Stimulated activated memory B cell treated with anti-CD40 and anti-IgM and Interleukin-4, amounts not matched to agents 10 μg/mL and 1 μg/mL and 100 μg/mL, for 72 hours (primary cell): ENCODE results near the gene ENPP3.

Experiments
- ATAC-seq: fragments of 150-1000 bp; cut with Tn5 transposase; 2 replicates; pipeline ENCODE4 v1.10.0; 2021
- H3K27ac Mint-ChIP-seq: one replicate; pipeline ENCODE4 v1.8.0; 2022; ENCODE audit warnings: mild to moderate bottlenecking, mixed read lengths
- H3K27me3 Mint-ChIP-seq: one replicate; pipeline ENCODE4 v1.8.0; 2022; ENCODE audit warnings: mixed read lengths
- H3K36me3 Mint-ChIP-seq: one replicate; pipeline ENCODE4 v1.8.0; 2022; ENCODE audit warnings: mixed read lengths
- H3K4me1 Mint-ChIP-seq: one replicate; pipeline ENCODE4 v1.8.0; 2022; ENCODE audit warnings: mixed read lengths
- H3K4me3 Mint-ChIP-seq: one replicate; pipeline ENCODE4 v1.8.0; 2022; ENCODE audit warnings: mild to moderate bottlenecking, moderate library complexity, mixed read lengths
- H3K9me3 Mint-ChIP-seq: one replicate; pipeline ENCODE4 v1.8.0; 2022; ENCODE audit warnings: mixed read lengths

The ENPP3 gene

GRCh38 chr6:131754715-131755567, 117.8 kb downstream of the ENPP3 start:
- no peaks in the 10 kb centered on the region for H3K36me3 Mint-ChIP-seq
- no peak for ATAC-seq
- no peaks in the 10 kb centered on the region for H3K27me3 Mint-ChIP-seq
- no peak overlapping the region for H3K27ac Mint-ChIP-seq
- no peaks in the 10 kb centered on the region for H3K9me3 Mint-ChIP-seq
- no peaks in the 10 kb centered on the region for H3K4me1 Mint-ChIP-seq
- no peak overlapping the region for H3K4me3 Mint-ChIP-seq

GRCh38 chr6:131755597-131755996, 118.5 kb downstream of the ENPP3 start:
- no peak overlapping the region for H3K27ac Mint-ChIP-seq
- no peaks in the 10 kb centered on the region for H3K4me1 Mint-ChIP-seq
- no peak for ATAC-seq
- no peaks in the 10 kb centered on the region for H3K27me3 Mint-ChIP-seq
- H3K9me3 Mint-ChIP-seq: no peaks in the 10 kb centered on the region
- no peak overlapping the region for H3K4me3 Mint-ChIP-seq
- H3K36me3 Mint-ChIP-seq: no peaks in the 10 kb centered on the region

- ATAC-seq: no peak
- no peak overlapping the region for H3K4me3 Mint-ChIP-seq
- H3K27ac Mint-ChIP-seq: no peak overlapping the region
- no peaks in the 10 kb centered on the region for H3K27me3 Mint-ChIP-seq
- no peaks in the 10 kb centered on the region for H3K9me3 Mint-ChIP-seq
- no peaks in the 10 kb centered on the region for H3K4me1 Mint-ChIP-seq
- H3K36me3 Mint-ChIP-seq: no peaks in the 10 kb centered on the region
These were observed 118.9 kb downstream of the ENPP3 start for GRCh38 chr6:131756039-131756438.

GRCh38 chr6:131758920-131759319, 121.8 kb downstream of the ENPP3 start:
- H3K27ac Mint-ChIP-seq: no peak overlapping the region

GRCh38 chr6:131761060-131761761, 124.1 kb downstream of the ENPP3 start:
- no peak for ATAC-seq
- Mint-ChIP-seq H3K9me3 (no peaks in the 10 kb centered on the region), H3K4me1 (no peaks in the 10 kb centered on the region), H3K4me3 (no peak overlapping the region), H3K36me3 (no peaks in the 10 kb centered on the region), H3K27ac (peak overlapping the region; percentile 39), H3K27me3 (peaks cover 10% of the 10 kb centered on the region)

More at GRCh38 chr6:131758920-131759319, 121.8 kb downstream of the ENPP3 start:
- H3K4me3 Mint-ChIP-seq: no peak overlapping the region
- H3K4me1 Mint-ChIP-seq: no peaks in the 10 kb centered on the region
- H3K27me3 Mint-ChIP-seq: no peaks in the 10 kb centered on the region
- ATAC-seq: no peak
- no peaks in the 10 kb centered on the region for H3K36me3 Mint-ChIP-seq
- H3K9me3 Mint-ChIP-seq: no peaks in the 10 kb centered on the region

GRCh38 chr6:131761762-131762067, 124.6 kb downstream of the ENPP3 start:
- ATAC-seq: no peak
- Mint-ChIP-seq H3K4me3 (no peak overlapping the region), H3K27me3 (peaks cover 10% of the 10 kb centered on the region), H3K36me3 (no peaks in the 10 kb centered on the region), H3K4me1 (no peaks in the 10 kb centered on the region), H3K27ac (peak overlapping the region; percentile 39), H3K9me3 (no peaks in the 10 kb centered on the region)

- no peak overlapping the region for H3K27ac Mint-ChIP-seq
These were observed 125.9 kb downstream of the ENPP3 start for GRCh38 chr6:131762984-131763383.

GRCh38 chr6:131763749-131764148, 126.6 kb downstream of the ENPP3 start:
- Mint-ChIP-seq H3K27ac (no peak overlapping the region), H3K36me3 (peaks cover 4% of the 10 kb centered on the region), H3K4me3 (no peak overlapping the region), H3K9me3 (no peaks in the 10 kb centered on the region), H3K27me3 (peaks cover 22% of the 10 kb centered on the region), H3K4me1 (no peaks in the 10 kb centered on the region)
- ATAC-seq: no peak

More at GRCh38 chr6:131762984-131763383, 125.9 kb downstream of the ENPP3 start:
- no peak for ATAC-seq
- peaks cover 14% of the 10 kb centered on the region for H3K27me3 Mint-ChIP-seq
- H3K9me3 Mint-ChIP-seq: no peaks in the 10 kb centered on the region
- H3K4me3 Mint-ChIP-seq: no peak overlapping the region
- no peaks in the 10 kb centered on the region for H3K4me1 Mint-ChIP-seq
- no peaks in the 10 kb centered on the region for H3K36me3 Mint-ChIP-seq

GRCh38 chr6:131764350-131764749, 127.2 kb downstream of the ENPP3 start:
- H3K27me3 Mint-ChIP-seq: peaks cover 24% of the 10 kb centered on the region
- ATAC-seq: no peak
- no peaks in the 10 kb centered on the region for H3K9me3 Mint-ChIP-seq
- no peak overlapping the region for H3K4me3 Mint-ChIP-seq
- no peak overlapping the region for H3K27ac Mint-ChIP-seq
- peaks cover 5% of the 10 kb centered on the region for H3K36me3 Mint-ChIP-seq
- H3K4me1 Mint-ChIP-seq: no peaks in the 10 kb centered on the region

- Mint-ChIP-seq H3K36me3 (peaks cover 5% of the 10 kb centered on the region), H3K27me3 (peaks cover 24% of the 10 kb centered on the region), H3K27ac (no peak overlapping the region), H3K4me3 (no peak overlapping the region), H3K4me1 (no peaks in the 10 kb centered on the region), H3K9me3 (no peaks in the 10 kb centered on the region)
- ATAC-seq: no peak
These were observed 128.1 kb downstream of the ENPP3 start for GRCh38 chr6:131765081-131765803.

GRCh38 chr6:131765804-131766135, 128.7 kb downstream of the ENPP3 start:
- peaks cover 5% of the 10 kb centered on the region for H3K36me3 Mint-ChIP-seq
- H3K27me3 Mint-ChIP-seq: peaks cover 24% of the 10 kb centered on the region
- H3K4me3 Mint-ChIP-seq: no peak overlapping the region
- H3K9me3 Mint-ChIP-seq: no peaks in the 10 kb centered on the region
- H3K27ac Mint-ChIP-seq: no peak overlapping the region
- no peaks in the 10 kb centered on the region for H3K4me1 Mint-ChIP-seq
- ATAC-seq: no peak

- Mint-ChIP-seq H3K27me3 (peaks cover 24% of the 10 kb centered on the region), H3K9me3 (no peaks in the 10 kb centered on the region), H3K27ac (no peak overlapping the region), H3K4me3 (no peak overlapping the region), H3K4me1 (no peaks in the 10 kb centered on the region), H3K36me3 (peaks cover 5% of the 10 kb centered on the region)
- ATAC-seq: no peak
These were observed 129.5 kb downstream of the ENPP3 start for GRCh38 chr6:131766631-131767030.

- Mint-ChIP-seq H3K9me3 (no peaks in the 10 kb centered on the region), H3K4me1 (no peaks in the 10 kb centered on the region), H3K36me3 (peaks cover 5% of the 10 kb centered on the region), H3K4me3 (no peak overlapping the region), H3K27ac (no peak overlapping the region), H3K27me3 (peaks cover 24% of the 10 kb centered on the region)
- no peak for ATAC-seq
These were observed 131.9 kb downstream of the ENPP3 start for GRCh38 chr6:131768964-131769363.

GRCh38 chr6:131769385-131770141, 132.5 kb downstream of the ENPP3 start:
- Mint-ChIP-seq H3K27ac (no peak overlapping the region), H3K4me3 (no peak overlapping the region), H3K27me3 (peaks cover 25% of the 10 kb centered on the region), H3K36me3 (peaks cover 5% of the 10 kb centered on the region), H3K4me1 (no peaks in the 10 kb centered on the region), H3K9me3 (no peaks in the 10 kb centered on the region)
- ATAC-seq: no peak

GRCh38 chr6:131770776-131771175, 133.7 kb downstream of the ENPP3 start:
- no peaks in the 10 kb centered on the region for H3K9me3 Mint-ChIP-seq

More at GRCh38 chr6:131770776-131771175, 133.7 kb downstream of the ENPP3 start:
- ATAC-seq: no peak
- no peak overlapping the region for H3K27ac Mint-ChIP-seq
- peaks cover 22% of the 10 kb centered on the region for H3K27me3 Mint-ChIP-seq
- H3K4me1 Mint-ChIP-seq: no peaks in the 10 kb centered on the region
- H3K36me3 Mint-ChIP-seq: peaks cover 5% of the 10 kb centered on the region
- no peak overlapping the region for H3K4me3 Mint-ChIP-seq
